Stimulated activated CD4-positive, alpha-beta T cell treated with anti-CD3 and anti-CD28 coated beads, Interleukin-12 subunit alpha, Interleukin-12 subunit beta, amount 100 ng/mL, for 24 hours (primary cell): ENCODE results near the gene ABCA4.
"Not testable (repeated sequence)": the region's sequence is repeated elsewhere in the genome, so short reads cannot be mapped to it uniquely, and the experiment has no call there.

Experiments used
- DNase-seq, 2 experiments: peaks; one replicate each; pipeline ENCODE4 v3.0.0-alpha.2; 2020; ENCODE audit warnings: low read depth in 2 of 2

ABCA4 gene

GRCh38 chr1:94120991-94121390 is at the start of gene ABCA4:
ABCA4 (minus strand) TSS chr1:94121148; CDS start chr1:94121045, 103 bp downstream.
- DNase-seq: no peak

GRCh38 chr1:94169126-94169525 is 48.2 kb upstream of the ABCA4 start:
- DNase-seq: no peak

DNA sequence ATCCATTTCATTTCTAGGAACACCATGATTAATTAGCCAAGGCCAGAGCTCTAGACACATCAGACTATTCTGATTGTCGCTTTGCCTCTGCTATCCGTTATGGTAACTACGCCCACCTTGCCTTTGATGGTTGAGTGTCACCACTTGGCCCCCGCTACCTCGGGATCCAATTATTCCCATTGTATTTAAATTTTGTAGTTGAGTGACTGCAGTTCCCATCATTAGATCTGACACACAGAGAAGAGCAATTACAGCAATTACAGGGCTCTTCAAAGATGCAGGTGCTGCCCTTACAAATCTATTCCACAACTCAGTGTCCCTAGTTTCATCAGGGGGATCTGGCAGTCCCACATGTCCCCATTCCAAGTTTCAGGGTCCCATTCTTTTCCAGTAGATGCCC is 44.9 kb upstream of the ABCA4 start:
- no peak for DNase-seq

GRCh38 chr1:94164885-94165284 is 43.9 kb upstream of the ABCA4 start:
- DNase-seq: not testable (repeated sequence)

GRCh38 chr1:94164121-94164520 is 43.2 kb upstream of the ABCA4 start:
- DNase-seq: not testable (repeated sequence)

DNA sequence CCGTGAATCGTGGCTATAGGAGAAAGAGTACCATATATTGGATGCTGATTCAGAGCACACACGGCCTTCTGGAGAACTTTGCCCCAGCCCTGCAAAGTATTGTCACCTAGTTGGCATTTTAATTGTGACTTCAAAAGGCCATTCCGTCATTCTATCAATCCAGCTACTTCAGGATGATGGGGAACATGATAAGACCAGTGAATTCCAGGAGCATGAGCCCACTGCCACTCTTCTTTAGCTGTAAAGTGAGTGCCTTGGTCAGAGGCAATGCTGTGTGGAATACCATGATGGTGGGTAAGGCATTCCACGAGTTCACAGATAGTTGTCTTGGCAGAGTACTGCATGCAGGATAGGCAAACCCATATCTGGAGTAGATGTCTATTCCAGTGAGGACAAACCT is 42.3 kb upstream of the ABCA4 start:
- DNase-seq: not testable (repeated sequence)

- DNase-seq: no peak
These were observed 39.9 kb upstream of the ABCA4 start for GRCh38 chr1:94160811-94161210.

GRCh38 chr1:94156096-94156625 is 35.2 kb upstream of the ABCA4 start:
- no peak for DNase-seq

GRCh38 chr1:94154989-94155388 is 34.0 kb upstream of the ABCA4 start:
- DNase-seq: no peak

GRCh38 chr1:94153133-94153532 is 32.2 kb upstream of the ABCA4 start:
- DNase-seq: no peak

GRCh38 chr1:94149166-94149565 is 28.2 kb upstream of the ABCA4 start:
- DNase-seq: not testable (repeated sequence)

DNA sequence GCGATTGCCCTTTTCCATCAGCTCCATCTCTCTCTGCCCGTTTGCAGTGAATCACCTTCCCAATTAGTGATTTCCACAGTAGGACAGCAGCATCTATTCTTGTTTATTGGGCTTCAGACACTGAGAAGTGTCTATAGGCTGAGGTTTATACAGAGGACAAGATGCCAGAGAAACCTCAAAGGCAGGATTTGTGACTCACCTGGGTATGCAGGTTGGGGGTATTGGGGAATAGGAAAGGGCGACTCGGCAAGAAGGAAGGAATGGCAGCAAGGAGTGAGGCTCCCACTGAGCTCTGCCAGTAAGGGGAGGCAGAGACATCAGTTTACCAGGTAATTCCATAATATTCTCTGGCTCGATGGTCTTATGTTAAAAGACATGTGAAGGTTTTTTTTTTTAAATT is 25.3 kb upstream of the ABCA4 start:
- no peak for DNase-seq

DNA sequence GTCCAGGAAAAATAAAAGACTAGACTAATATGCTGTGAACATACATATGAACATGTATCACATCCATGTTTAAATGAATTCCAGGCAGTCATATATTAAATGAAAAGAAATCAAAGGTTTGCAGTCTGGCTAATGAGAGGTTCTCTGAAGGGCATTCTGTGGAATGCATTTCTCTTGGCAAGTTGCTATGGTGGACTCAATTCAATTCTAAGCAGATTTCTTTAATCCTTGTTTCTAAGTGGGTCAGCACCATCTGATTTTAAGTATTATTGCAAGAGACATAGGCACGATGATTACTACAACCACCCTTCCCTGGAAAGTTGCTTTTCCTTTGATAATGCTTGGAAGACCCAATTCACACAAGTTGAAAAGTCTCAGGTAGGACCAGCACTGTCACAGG is 23.9 kb upstream of the ABCA4 start:
- no peak for DNase-seq

DNA sequence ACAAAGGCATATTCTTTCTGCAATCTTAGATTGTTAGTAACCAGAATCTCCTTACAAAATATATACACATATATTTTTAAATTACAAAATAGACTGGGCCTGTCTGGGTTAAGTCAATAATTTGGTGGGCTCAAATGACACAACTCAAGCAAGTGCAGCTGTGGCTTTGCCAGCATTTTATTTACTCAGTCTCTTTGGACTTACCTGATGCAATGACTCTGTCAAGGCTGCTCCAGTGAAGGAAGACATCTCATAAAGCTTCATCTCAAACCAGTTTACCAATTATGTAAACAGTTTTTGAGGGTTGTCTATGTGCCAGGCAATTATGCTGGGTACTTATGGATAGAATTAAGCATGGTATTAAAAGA is 22.8 kb upstream of the ABCA4 start:
- DNase-seq: no peak

DNA sequence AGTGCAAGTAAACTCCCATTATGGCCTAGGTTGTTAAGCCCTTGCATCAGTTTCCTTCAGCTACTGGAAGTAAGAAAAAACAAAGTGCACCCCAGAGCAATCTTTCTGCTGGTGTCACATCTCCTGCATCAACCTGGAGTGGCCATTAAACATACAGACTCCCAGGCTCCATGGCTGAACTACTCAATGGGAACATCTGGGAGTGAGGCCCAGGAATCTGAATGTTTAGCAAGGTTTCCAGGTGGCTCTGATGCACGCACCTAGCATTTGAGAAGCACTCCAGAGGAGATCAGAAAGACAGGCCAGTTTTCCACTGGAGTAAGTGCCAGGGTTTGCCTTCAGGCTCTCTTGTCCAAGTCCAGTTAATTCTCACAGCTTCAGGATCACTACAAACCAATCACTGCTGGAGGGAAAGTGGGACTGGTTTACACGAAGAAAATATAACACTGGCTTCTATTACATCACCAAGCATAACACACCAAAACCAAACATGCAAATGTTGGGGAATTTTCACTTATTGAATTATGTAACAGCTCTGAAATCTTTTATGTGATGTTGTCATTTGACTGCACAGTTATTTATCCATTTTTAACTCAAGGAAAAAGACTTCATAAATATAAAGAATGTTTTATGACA is 22.3 kb upstream of the ABCA4 start:
- DNase-seq: no peak

- no peak for DNase-seq
These were observed 21.6 kb upstream of the ABCA4 start for GRCh38 chr1:94142583-94142982.

DNA sequence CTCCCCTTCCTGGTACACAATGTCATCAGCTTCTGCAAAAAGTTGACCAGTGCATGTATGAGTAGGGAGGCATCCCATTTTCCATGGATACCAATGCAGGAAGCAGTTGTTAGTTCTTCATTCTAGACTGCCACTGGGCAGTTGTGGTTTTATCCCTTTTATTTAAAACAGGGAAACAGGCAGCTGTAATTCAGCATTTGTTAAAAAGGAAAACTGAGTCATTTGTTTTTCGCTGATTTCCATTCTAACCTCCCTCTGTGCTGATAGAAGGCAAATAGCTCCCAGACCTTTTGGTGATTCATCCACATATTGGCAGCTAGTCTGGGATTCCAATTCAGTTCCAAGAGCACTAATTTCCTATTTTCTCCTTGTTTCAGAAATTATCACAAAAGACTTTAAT is 21.1 kb upstream of the ABCA4 start:
- no peak for DNase-seq

DNA sequence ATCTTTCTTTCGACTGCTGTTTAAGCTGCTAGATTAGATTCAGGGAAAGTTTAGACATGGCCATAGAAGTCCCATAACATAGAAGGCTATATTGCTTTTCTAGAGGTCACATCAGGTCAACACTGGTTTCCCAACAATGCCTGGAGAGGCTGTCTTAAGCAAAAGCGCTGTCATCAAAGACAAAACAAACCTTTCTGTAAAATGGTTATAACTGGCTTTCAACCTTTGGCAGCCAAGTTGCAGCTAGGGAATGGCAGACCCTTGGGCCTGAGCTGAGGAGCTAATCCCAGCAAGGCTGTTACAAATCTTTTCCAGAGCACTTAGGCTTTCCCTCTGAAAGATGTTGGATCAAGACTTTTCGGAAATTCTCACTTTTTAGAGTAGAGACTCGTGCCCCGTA is 11.2 kb upstream of the ABCA4 start:
- DNase-seq: no peak

GRCh38 chr1:94130851-94131595 is 10.1 kb upstream of the ABCA4 start:
- no peak for DNase-seq

GRCh38 chr1:94126651-94127050 is 5.7 kb upstream of the ABCA4 start:
- no peak for DNase-seq

DNA sequence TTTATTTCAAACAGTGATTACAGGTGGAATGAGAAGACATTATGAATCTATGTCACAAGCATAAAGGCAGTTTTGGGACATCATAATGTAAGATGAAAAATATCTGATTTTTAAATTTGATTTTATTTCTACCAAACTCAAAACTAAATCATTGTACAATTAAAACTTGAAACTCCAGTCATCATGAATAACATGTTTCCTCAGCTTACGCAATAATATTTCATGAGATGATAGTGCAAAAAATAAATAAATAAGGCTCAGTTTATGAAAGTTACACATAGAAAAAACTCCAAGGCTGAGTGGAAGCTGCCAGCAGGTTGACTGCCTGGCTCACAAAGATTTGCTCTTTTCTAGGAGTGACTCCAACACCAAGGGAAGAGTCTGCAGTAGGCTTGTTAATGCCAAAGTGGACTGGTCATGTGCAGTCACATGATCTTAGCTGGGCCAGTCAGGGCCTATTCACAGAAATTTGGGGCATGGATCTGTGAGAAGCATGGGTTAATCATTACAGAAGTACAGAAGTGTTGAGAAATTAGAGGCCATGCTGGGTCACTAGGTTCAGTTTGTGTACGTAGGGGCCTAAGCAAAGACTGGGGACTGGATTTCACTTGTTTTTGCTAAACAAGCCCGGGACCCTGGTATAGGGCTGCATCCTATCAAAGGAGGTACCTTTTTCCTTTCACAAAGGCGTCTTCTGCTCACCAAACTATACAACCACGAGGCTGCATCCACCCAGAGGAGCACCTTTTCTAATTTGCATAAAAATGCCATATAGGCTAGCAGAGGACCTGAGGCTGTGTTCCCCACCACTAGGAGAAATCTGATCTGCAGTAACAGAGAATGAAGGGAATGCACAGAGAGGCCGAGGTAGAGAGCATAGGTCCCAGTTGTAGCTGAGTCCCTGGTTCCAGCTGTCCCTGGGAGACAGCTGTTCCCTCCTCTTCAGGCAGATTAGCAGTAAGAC is 4.9 kb upstream of the ABCA4 start:
- DNase-seq: no peak

DNA sequence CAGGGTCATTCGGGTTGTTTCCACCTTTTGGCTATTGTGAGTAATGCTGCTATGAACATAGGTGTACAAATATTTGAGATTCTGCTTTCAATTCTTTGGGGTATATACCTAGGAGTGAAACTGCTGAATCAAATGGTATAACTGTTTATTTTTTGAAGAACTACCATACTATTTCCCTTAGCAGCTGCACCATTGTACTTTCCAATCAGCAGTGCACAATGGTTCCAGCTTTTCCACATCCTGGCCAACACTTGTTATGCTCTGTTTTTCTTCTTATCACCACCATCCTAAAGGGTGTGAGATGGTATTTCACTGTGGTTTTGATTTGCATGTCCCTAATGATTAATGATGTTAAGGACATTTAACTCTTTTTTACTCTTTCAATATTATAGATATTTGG is 3.6 kb upstream of the ABCA4 start:
- DNase-seq: no peak
